Activated naive CD4-positive, alpha-beta T cell treated with anti-CD3 and anti-CD28 coated beads, Interleukin-2, amount 50 U/mL, for 72 hours (primary cell): ENCODE data around the gene IREB2. TPM values are rescaled to one million over a fixed set of nuclear protein-coding genes. Genes with fewer than 3 reads are reported as not detected.

Experiments
- ATAC-seq, 2 donors: fragments of 150-1000 bp; cut with Tn5 transposase; 2 replicates each; pipeline ENCODE4 v1.10.0; 2021; ENCODE audit warnings: mild to moderate bottlenecking in 2 of 2, moderate library complexity in 2 of 2
- DNase-seq, 2 donors: peaks; one replicate each; pipeline ENCODE4 v3.0.0; 2021 to 2022; ENCODE audit warnings: low spot score in 2 of 2
- H3K27ac Mint-ChIP-seq, 2 donors: one replicate each; pipeline ENCODE4 v1.8.0; 2022; ENCODE audit warnings: mild to moderate bottlenecking in 2 of 2, mixed read lengths in 2 of 2
- H3K36me3 Mint-ChIP-seq, 2 donors: one replicate each; pipeline ENCODE4 v1.8.0; 2022; ENCODE audit warnings: mixed read lengths in 2 of 2
- H3K9me3 Mint-ChIP-seq, 2 donors: one replicate each; pipeline ENCODE4 v1.8.0; 2022; ENCODE audit warnings: mixed read lengths in 2 of 2
- total RNA-seq, 2 donors: library from RNA; stranded (reverse); gene quantifications; one replicate each; pipeline ENCODE4 v1.2.3, GENCODE V29; 2022

IREB2 gene
- 10 to 100 TPM; 69.1 to 71.7 TPM for total RNA-seq

GRCh38 chr15:78437762-78438618 lies at the start of gene IREB2:
Gene IREB2, plus strand, starts transcription at chr15:78438216. Its CDS starts 122 bp downstream, at chr15:78438338.
- DNase-seq (peak; percentile 98), ATAC-seq (peak; percentile 86 to 87)
- H3K9me3 Mint-ChIP-seq, result peaks cover 0 to 5% of the 10 kb centered on the region in 2 donors
- H3K36me3 Mint-ChIP-seq, result peaks cover 27 to 36% of the 10 kb centered on the region in 2 donors
- H3K27ac Mint-ChIP-seq, result peak within 1 kb of the TSS; percentile 94 to 99

GRCh38 chr15:78388865-78389264 lies 49.2 kb upstream of the IREB2 start:
- no peaks in the 10 kb centered on the region for H3K9me3 Mint-ChIP-seq
- no peak overlapping the region for H3K27ac Mint-ChIP-seq

GRCh38 chr15:78389322-78389721 lies 48.7 kb upstream of the IREB2 start:
- H3K27ac Mint-ChIP-seq, result no peak overlapping the region
- DNase-seq (no peak), ATAC-seq (no peak)
- no peaks in the 10 kb centered on the region for H3K9me3 Mint-ChIP-seq
- no peaks in the 10 kb centered on the region for H3K36me3 Mint-ChIP-seq

More at GRCh38 chr15:78388865-78389264, 49.2 kb upstream of the IREB2 start:
- H3K36me3 Mint-ChIP-seq, result no peaks in the 10 kb centered on the region
- no peak for DNase-seq
- no peak for ATAC-seq

- Mint-ChIP-seq H3K36me3 (no peaks in the 10 kb centered on the region), H3K27ac (no peak overlapping the region), H3K9me3 (no peaks in the 10 kb centered on the region)
- no peak for DNase-seq
- no peak for ATAC-seq
Observed at GRCh38 chr15:78389738-78390137, 48.3 kb upstream of the IREB2 start.

GRCh38 chr15:78390242-78390641 lies 47.8 kb upstream of the IREB2 start:
- H3K36me3 Mint-ChIP-seq, result no peaks in the 10 kb centered on the region

GRCh38 chr15:78390826-78391225 lies 47.2 kb upstream of the IREB2 start:
- Mint-ChIP-seq H3K27ac (no peak overlapping the region), H3K9me3 (no peaks in the 10 kb centered on the region), H3K36me3 (no peaks in the 10 kb centered on the region)
- DNase-seq (no peak), ATAC-seq (no peak)

More at GRCh38 chr15:78390242-78390641, 47.8 kb upstream of the IREB2 start:
- ATAC-seq (no peak), DNase-seq (no peak)
- Mint-ChIP-seq H3K27ac (no peak overlapping the region), H3K9me3 (no peaks in the 10 kb centered on the region)

GRCh38 chr15:78391781-78392180 lies 46.2 kb upstream of the IREB2 start:
- ATAC-seq, result no peak
- Mint-ChIP-seq H3K27ac (no peak overlapping the region), H3K36me3 (no peaks in the 10 kb centered on the region), H3K9me3 (no peaks in the 10 kb centered on the region)
- DNase-seq, result no peak

- no peak for ATAC-seq
- no peaks in the 10 kb centered on the region for H3K9me3 Mint-ChIP-seq
- no peak overlapping the region for H3K27ac Mint-ChIP-seq
- no peak for DNase-seq
- H3K36me3 Mint-ChIP-seq, result no peaks in the 10 kb centered on the region
Observed at GRCh38 chr15:78392430-78392829, 45.6 kb upstream of the IREB2 start.

GRCh38 chr15:78393137-78393536 lies 44.9 kb upstream of the IREB2 start:
- H3K36me3 Mint-ChIP-seq, result no peaks in the 10 kb centered on the region
- ATAC-seq (no peak), DNase-seq (no peak)
- H3K9me3 Mint-ChIP-seq, result no peaks in the 10 kb centered on the region
- H3K27ac Mint-ChIP-seq, result no peak overlapping the region

GRCh38 chr15:78394026-78394425 lies 44.0 kb upstream of the IREB2 start:
- H3K9me3 Mint-ChIP-seq, result no peaks in the 10 kb centered on the region
- no peaks in the 10 kb centered on the region for H3K36me3 Mint-ChIP-seq
- no peak overlapping the region for H3K27ac Mint-ChIP-seq
- ATAC-seq, result no peak
- no peak for DNase-seq

GRCh38 chr15:78394981-78395616 lies 42.9 kb upstream of the IREB2 start:
- ATAC-seq, result no peak

GRCh38 chr15:78396186-78396814 lies 41.7 kb upstream of the IREB2 start:
- Mint-ChIP-seq H3K36me3 (no peaks in the 10 kb centered on the region), H3K27ac (peak overlapping the region in 1 of 2 donors; percentile 95), H3K9me3 (no peaks in the 10 kb centered on the region)
- ATAC-seq (no peak), DNase-seq (no peak)

More at GRCh38 chr15:78394981-78395616, 42.9 kb upstream of the IREB2 start:
- Mint-ChIP-seq H3K36me3 (no peaks in the 10 kb centered on the region), H3K27ac (no peak overlapping the region), H3K9me3 (no peaks in the 10 kb centered on the region)
- DNase-seq, result no peak

- no peaks in the 10 kb centered on the region for H3K36me3 Mint-ChIP-seq
- DNase-seq, result no peak
- no peaks in the 10 kb centered on the region for H3K9me3 Mint-ChIP-seq
- ATAC-seq, result no peak
- no peak overlapping the region for H3K27ac Mint-ChIP-seq
Observed at GRCh38 chr15:78396976-78397375, 41.0 kb upstream of the IREB2 start.

- DNase-seq, result no peak
- Mint-ChIP-seq H3K27ac (no peak overlapping the region), H3K36me3 (no peaks in the 10 kb centered on the region), H3K9me3 (no peaks in the 10 kb centered on the region)
- no peak for ATAC-seq
Observed at GRCh38 chr15:78397382-78397781, 40.6 kb upstream of the IREB2 start.

- no peaks in the 10 kb centered on the region for H3K36me3 Mint-ChIP-seq
- no peaks in the 10 kb centered on the region for H3K9me3 Mint-ChIP-seq
- ATAC-seq (no peak), DNase-seq (no peak)
- H3K27ac Mint-ChIP-seq, result no peak overlapping the region
Observed at GRCh38 chr15:78398076-78398825, 39.8 kb upstream of the IREB2 start.

- Mint-ChIP-seq H3K27ac (no peak overlapping the region), H3K9me3 (no peaks in the 10 kb centered on the region)
Observed at GRCh38 chr15:78399091-78399490, 38.9 kb upstream of the IREB2 start.

More at GRCh38 chr15:78399091-78399490, 38.9 kb upstream of the IREB2 start:
- DNase-seq (no peak), ATAC-seq (no peak)
- H3K36me3 Mint-ChIP-seq, result no peaks in the 10 kb centered on the region
